A673 (cell line): ENCODE results near the gene NAV1.

ENCODE experiments used
- CTCF ChIP-seq: fragments of 300-800, 200-600 bp; sonication (generic); conservative IDR thresholded peaks from 2 replicates; pipeline ENCODE4 v1.5.1; 2017; ENCODE audit warnings: low read depth, mild to moderate bottlenecking, antibody characterized with exemption, low read length, moderate library complexity, mixed read lengths
- EZH2 ChIP-seq: fragments of 200-600 bp; sonication (generic); IDR thresholded peaks from 2 replicates; pipeline ENCODE4 v1.6.1; 2017; ENCODE audit warnings: borderline replicate concordance, low read depth, mild to moderate bottlenecking, mixed read lengths, antibody characterized with exemption, low read length; ENCODE audit not compliant: poor library complexity, severe bottlenecking

GRCh38 chr1:201542309-201543035 lies 3.5 kb downstream of the NAV1 start:
- no peak for TF ChIP-seq CTCF
- no peak for TF ChIP-seq EZH2
